ENCODE results near the gene QPCT. TPM values are rescaled to one million over a fixed set of nuclear protein-coding genes. Genes with fewer than 3 reads are reported as not detected.

The QPCT gene
- total RNA-seq, 2 experiments from 2014 or later, result 3.5 to 52.6 TPM

GRCh38 chr2:37297632-37298031, 46.8 kb upstream of the QPCT start:
- H3K9me2 ChIP-seq (ENCODE audit: insufficient read depth, low read length), result no peaks in the 10 kb centered on the region
- H3K36me3 ChIP-seq (ENCODE audit: insufficient read depth, low read length), result peaks cover 86% of the 10 kb centered on the region
- no peak for DNase-seq (ENCODE audit: low spot score)
- intact Hi-C loops (cut with micrococcal nuclease; ENCODE audit: unreplicated experiment), result no loop called here
- peaks cover 4% of the 10 kb centered on the region; the same call in 1 of the 2 replicates for H3K9me3 ChIP-seq (ENCODE audit: low read length)
- no peak overlapping the region for H3K4me2 ChIP-seq (ENCODE audit: low read length)
- H4K20me1 ChIP-seq (ENCODE audit: insufficient read depth, low read length), result peaks cover 12% of the 10 kb centered on the region; the same call in 1 of the 2 replicates
- CTCF ChIA-PET (ENCODE audit: unreplicated experiment), result interaction anchor here (0.6 kb wide), 1 partner anchor 101 kb away, joined by 4 read pairs; no protein-coding TSS in a partner anchor
- no peak overlapping the region for H3K4me3 ChIP-seq (ENCODE audit: low read depth, low read length, poor library complexity, severe bottlenecking)
- no TSS peak for BruUV-seq (replicated peaks)
- no peak overlapping the region for H3K27ac ChIP-seq (ENCODE audit: low read depth, low read length, poor library complexity, severe bottlenecking)
- TF ChIP-seq EZH2phosphoT487 (IDR thresholded peaks at IDR 0.05; ENCODE audit: borderline replicate concordance, low read depth, low read length), result no peak
- no peak for TF ChIP-seq CTCF (conservative IDR thresholded peaks at IDR 0.05; ENCODE audit: low read length)
- H3K79me2 ChIP-seq (ENCODE audit: insufficient read depth, low read depth, low read length), result peaks cover 100% of the 10 kb centered on the region
- H3K4me1 ChIP-seq (ENCODE audit: insufficient read depth, low read length, poor library complexity, severe bottlenecking), result peaks cover 11% of the 10 kb centered on the region
- no peak overlapping the region for H2AFZ ChIP-seq (ENCODE audit: low read length)
- POLR2A ChIA-PET, result interaction anchor here (0.6 to 2.4 kb wide), 7 partner anchors 10 to 281 kb away, joined by 3 to 10 read pairs (median 5); no protein-coding TSS in a partner anchor

- no peak overlapping the region for H2AFZ ChIP-seq (ENCODE audit: low read length)
- H3K9me2 ChIP-seq (ENCODE audit: insufficient read depth, low read length), result no peaks in the 10 kb centered on the region
- no peak overlapping the region for H3K4me2 ChIP-seq (ENCODE audit: low read length)
- H3K79me2 ChIP-seq (ENCODE audit: insufficient read depth, low read depth, low read length), result peaks cover 100% of the 10 kb centered on the region
- no peak for DNase-seq (ENCODE audit: low spot score)
- peaks cover 90% of the 10 kb centered on the region for H3K36me3 ChIP-seq (ENCODE audit: insufficient read depth, low read length)
- H4K20me1 ChIP-seq (ENCODE audit: insufficient read depth, low read length), result peaks cover 12% of the 10 kb centered on the region; the same call in 1 of the 2 replicates
- peaks cover 22% of the 10 kb centered on the region; the same call in 1 of the 2 replicates for H3K9me3 ChIP-seq (ENCODE audit: low read length)
- ChIA-PET CTCF (ENCODE audit: unreplicated experiment) (no interaction called here), POLR2A (interaction anchor here (0.6 to 2.3 kb wide), 5 partner anchors 8 to 598 kb away, joined by 3 to 10 read pairs (median 3); no protein-coding TSS in a partner anchor)
- TF ChIP-seq CTCF (conservative IDR thresholded peaks at IDR 0.05; ENCODE audit: low read length), result no peak
- TF ChIP-seq EZH2phosphoT487 (IDR thresholded peaks at IDR 0.05; ENCODE audit: borderline replicate concordance, low read depth, low read length), result no peak
- no peak overlapping the region for H3K4me3 ChIP-seq (ENCODE audit: low read depth, low read length, poor library complexity, severe bottlenecking)
- BruUV-seq (replicated peaks), result no TSS peak
- intact Hi-C loops (cut with micrococcal nuclease; ENCODE audit: unreplicated experiment), result no loop called here
- no peak overlapping the region for H3K27ac ChIP-seq (ENCODE audit: low read depth, low read length, poor library complexity, severe bottlenecking)
- peaks cover 16% of the 10 kb centered on the region for H3K4me1 ChIP-seq (ENCODE audit: insufficient read depth, low read length, poor library complexity, severe bottlenecking)
Measured at GRCh38 chr2:37300146-37300545, 44.3 kb upstream of the QPCT start.

- peaks cover 12% of the 10 kb centered on the region; the same call in 1 of the 2 replicates for H4K20me1 ChIP-seq (ENCODE audit: insufficient read depth, low read length)
- peaks cover 100% of the 10 kb centered on the region for H3K79me2 ChIP-seq (ENCODE audit: insufficient read depth, low read depth, low read length)
- DNase-seq (ENCODE audit: low spot score), result no peak
Measured at GRCh38 chr2:37300578-37300977, 43.9 kb upstream of the QPCT start.

More at GRCh38 chr2:37300578-37300977, 43.9 kb upstream of the QPCT start:
- no TSS peak for BruUV-seq (replicated peaks)
- H3K4me3 ChIP-seq (ENCODE audit: low read depth, low read length, poor library complexity, severe bottlenecking), result no peak overlapping the region
- H3K36me3 ChIP-seq (ENCODE audit: insufficient read depth, low read length), result peaks cover 90% of the 10 kb centered on the region
- H3K9me2 ChIP-seq (ENCODE audit: insufficient read depth, low read length), result no peaks in the 10 kb centered on the region
- ChIA-PET POLR2A (interaction anchor here (0.6 to 0.8 kb wide), 2 partner anchors 62 to 74 kb away, joined by 3 read pairs; no protein-coding TSS in a partner anchor), CTCF (ENCODE audit: unreplicated experiment) (no interaction called here)
- TF ChIP-seq EZH2phosphoT487 (IDR thresholded peaks at IDR 0.05; ENCODE audit: borderline replicate concordance, low read depth, low read length) (no peak), CTCF (conservative IDR thresholded peaks at IDR 0.05; ENCODE audit: low read length) (no peak)
- H2AFZ ChIP-seq (ENCODE audit: low read length), result no peak overlapping the region
- H3K9me3 ChIP-seq (ENCODE audit: low read length), result peaks cover 22% of the 10 kb centered on the region; the same call in 1 of the 2 replicates
- H3K4me2 ChIP-seq (ENCODE audit: low read length), result no peak overlapping the region
- intact Hi-C loops (cut with micrococcal nuclease; ENCODE audit: unreplicated experiment), result no loop called here
- H3K4me1 ChIP-seq (ENCODE audit: insufficient read depth, low read length, poor library complexity, severe bottlenecking), result peaks cover 16% of the 10 kb centered on the region
- no peak overlapping the region for H3K27ac ChIP-seq (ENCODE audit: low read depth, low read length, poor library complexity, severe bottlenecking)
